GM12878 (cell line): ENCODE measurements around the gene SPN. TPM values are rescaled to one million over a fixed set of nuclear protein-coding genes. Genes with fewer than 3 reads are reported as not detected.

Experiments used
- BCL11A ChIP-seq: IDR thresholded peaks from 2 replicates; pipeline ENCODE4 v1.6.1; 2011; ENCODE audit warnings: low read depth, low read length
- CHD1 ChIP-seq: IDR thresholded peaks from 2 replicates; pipeline ENCODE4 v1.6.1; 2012; ENCODE audit warnings: low read depth, low read length, improper control_type of control experiment
- EGR1 ChIP-seq, 2 experiments: IDR thresholded peaks; 1 replicate in 1 of 2; 2 replicates in 1 of 2; pipeline ENCODE4 v1.6.1; 2011 to 2012; ENCODE audit warnings: low read depth in 2 of 2, low read length in 2 of 2, borderline replicate concordance in 1 of 2, mild to moderate bottlenecking in 1 of 2, moderate library complexity in 1 of 2
- IKZF1 ChIP-seq: fragments of 450-650 bp; conservative IDR thresholded peaks from 2 replicates; pipeline ENCODE4 v1.6.1; 2017; ENCODE audit warnings: antibody characterized with exemption, mild to moderate bottlenecking
- KDM1A ChIP-seq: fragments of 200-600 bp; sonication (generic); IDR thresholded peaks from 2 replicates; pipeline ENCODE4 v1.6.1; 2016; ENCODE audit warnings: borderline replicate concordance
- NR2C1 ChIP-seq: fragments of 450-650 bp; IDR thresholded peaks from 2 replicates; pipeline ENCODE4 v1.6.1; 2017; ENCODE audit warnings: antibody characterized with exemption, mild to moderate bottlenecking, moderate library complexity
- PKNOX1 ChIP-seq: fragments of 450-650 bp; IDR thresholded peaks from 2 replicates; pipeline ENCODE4 v1.6.1; 2016; ENCODE audit warnings: mild to moderate bottlenecking
- RELB ChIP-seq: fragments of 450-650 bp; IDR thresholded peaks from 2 replicates; pipeline ENCODE4 v1.6.1; 2017; ENCODE audit warnings: low read depth, mild to moderate bottlenecking, moderate library complexity
- SIN3A ChIP-seq: IDR thresholded peaks from 2 replicates; pipeline ENCODE4 v1.6.1; 2012; ENCODE audit warnings: low read depth, low read length, improper control_type of control experiment
- TCF3 ChIP-seq: IDR thresholded peaks from 2 replicates; pipeline ENCODE4 v1.6.1; 2012; ENCODE audit warnings: low read depth, mild to moderate bottlenecking, low read length, borderline replicate concordance; ENCODE audit not compliant: insufficient read depth
- polyA plus RNA-seq, 11 experiments: library from polyadenylated mRNA; depleted of rRNA in 4 of 11; unstranded in 6 of 11; stranded (reverse) in 5 of 11; fragments of >200 nt; fragmentation: Nextera tagmentation in 4 of 11; fragmentation: Illumina TruSeq in 1 of 11; extraction: Ambion mirVana in 4 of 11; extraction: Trizol in 1 of 11; gene quantifications; 1 replicate in 1 of 11; 2 replicates in 10 of 11; pipeline versions ENCODE4 v1.2.1 to v1.2.3, GENCODE V29; 2011 to 2016; ENCODE audit warnings: inconsistent platforms in 2 of 11, missing spikeins in 2 of 11, low read depth in 1 of 11
- total RNA-seq, 4 experiments: library from RNA; depleted of rRNA in 3 of 4; stranded (reverse); fragments of >200 nt in 3 of 4; fragmentation: Illumina TruSeq in 1 of 4; extraction: Trizol in 1 of 4; gene quantifications; 2 replicates each; pipeline versions ENCODE4 v1.2.1 to v1.2.3, GENCODE V29; 2013 to 2021
- TF ChIP-seq, protein P1 (sequence below): fragments of 450-650 bp; IDR thresholded peaks from 2 replicates; pipeline ENCODE4 v1.6.1; 2017; ENCODE audit warnings: mild to moderate bottlenecking, low read depth, inconsistent platforms; ENCODE audit not compliant: poor library complexity, severe bottlenecking
- TF ChIP-seq, protein P2 (sequence below): fragments of 450-650 bp; IDR thresholded peaks from 2 replicates; pipeline ENCODE4 v1.6.1; 2016; ENCODE audit warnings: mild to moderate bottlenecking
- TF ChIP-seq, protein P3 (sequence below): fragments of 450-650 bp; IDR thresholded peaks from 2 replicates; pipeline ENCODE4 v1.6.1; 2016; ENCODE audit warnings: mild to moderate bottlenecking, moderate library complexity, borderline replicate concordance
- TF ChIP-seq, protein P4 (sequence below): fragments of 450-650 bp; IDR thresholded peaks from 2 replicates; pipeline ENCODE4 v1.6.1; 2018; ENCODE audit warnings: mild to moderate bottlenecking, low read depth, moderate library complexity; ENCODE audit not compliant: partially characterized antibody

SPN gene
- total and polyA plus RNA-seq, 10 of the 15 experiments (the other 5 are each of a cell fraction or from before 2014, with no cell fraction given): 16.2 to 173 (median 92.7) TPM

DNA sequence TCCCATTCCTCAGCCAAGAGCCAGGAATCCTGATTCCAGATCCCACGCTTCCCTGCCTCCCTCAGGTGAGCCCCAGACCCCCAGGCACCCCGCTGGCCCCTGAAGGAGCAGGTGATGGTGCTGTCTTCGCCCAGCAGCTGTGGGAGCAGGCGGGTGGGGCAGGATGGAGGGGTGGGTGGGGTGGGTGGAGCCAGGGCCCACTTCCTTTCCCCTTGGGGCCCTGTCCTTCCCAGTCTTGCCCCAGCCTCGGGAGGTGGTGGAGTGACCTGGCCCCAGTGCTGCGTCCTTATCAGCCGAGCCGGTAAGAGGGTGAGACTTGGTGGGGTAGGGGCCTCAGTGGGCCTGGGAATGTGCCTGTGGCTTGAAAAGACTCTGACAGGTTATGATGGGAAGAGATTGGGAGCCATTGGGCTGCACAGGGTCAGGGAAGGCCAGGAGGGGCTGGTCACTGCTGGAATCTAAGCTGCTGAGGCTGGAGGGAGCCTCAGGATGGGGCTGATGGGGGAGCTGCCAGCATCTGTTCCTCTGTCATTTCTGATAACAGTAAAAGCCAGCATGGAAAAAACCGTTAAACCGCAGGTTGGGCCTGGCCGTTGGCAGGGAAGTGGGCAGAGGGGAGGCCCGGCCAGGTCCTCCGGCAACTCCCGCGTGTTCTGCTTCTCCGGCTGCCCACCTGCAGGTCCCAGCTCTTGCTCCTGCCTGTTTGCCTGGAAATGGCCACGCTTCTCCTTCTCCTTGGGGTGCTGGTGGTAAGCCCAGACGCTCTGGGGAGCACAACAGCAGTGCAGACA, at the start of gene SPN (continued):
- TF ChIP-seq PKNOX1: no peak
- TF ChIP-seq, protein P1, sequence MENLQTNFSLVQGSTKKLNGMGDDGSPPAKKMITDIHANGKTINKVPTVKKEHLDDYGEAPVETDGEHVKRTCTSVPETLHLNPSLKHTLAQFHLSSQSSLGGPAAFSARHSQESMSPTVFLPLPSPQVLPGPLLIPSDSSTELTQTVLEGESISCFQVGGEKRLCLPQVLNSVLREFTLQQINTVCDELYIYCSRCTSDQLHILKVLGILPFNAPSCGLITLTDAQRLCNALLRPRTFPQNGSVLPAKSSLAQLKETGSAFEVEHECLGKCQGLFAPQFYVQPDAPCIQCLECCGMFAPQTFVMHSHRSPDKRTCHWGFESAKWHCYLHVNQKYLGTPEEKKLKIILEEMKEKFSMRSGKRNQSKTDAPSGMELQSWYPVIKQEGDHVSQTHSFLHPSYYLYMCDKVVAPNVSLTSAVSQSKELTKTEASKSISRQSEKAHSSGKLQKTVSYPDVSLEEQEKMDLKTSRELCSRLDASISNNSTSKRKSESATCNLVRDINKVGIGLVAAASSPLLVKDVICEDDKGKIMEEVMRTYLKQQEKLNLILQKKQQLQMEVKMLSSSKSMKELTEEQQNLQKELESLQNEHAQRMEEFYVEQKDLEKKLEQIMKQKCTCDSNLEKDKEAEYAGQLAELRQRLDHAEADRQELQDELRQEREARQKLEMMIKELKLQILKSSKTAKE: no peak
- no peak for TF ChIP-seq CHD1
- no peak for TF ChIP-seq KDM1A
- 0 out of 2 replicates have a peak, but pooled peaks have one; percentile 11 for TF ChIP-seq TCF3
- TF ChIP-seq IKZF1: peak; percentile 88
- no peak for TF ChIP-seq BCL11A
- TF ChIP-seq, protein P2, sequence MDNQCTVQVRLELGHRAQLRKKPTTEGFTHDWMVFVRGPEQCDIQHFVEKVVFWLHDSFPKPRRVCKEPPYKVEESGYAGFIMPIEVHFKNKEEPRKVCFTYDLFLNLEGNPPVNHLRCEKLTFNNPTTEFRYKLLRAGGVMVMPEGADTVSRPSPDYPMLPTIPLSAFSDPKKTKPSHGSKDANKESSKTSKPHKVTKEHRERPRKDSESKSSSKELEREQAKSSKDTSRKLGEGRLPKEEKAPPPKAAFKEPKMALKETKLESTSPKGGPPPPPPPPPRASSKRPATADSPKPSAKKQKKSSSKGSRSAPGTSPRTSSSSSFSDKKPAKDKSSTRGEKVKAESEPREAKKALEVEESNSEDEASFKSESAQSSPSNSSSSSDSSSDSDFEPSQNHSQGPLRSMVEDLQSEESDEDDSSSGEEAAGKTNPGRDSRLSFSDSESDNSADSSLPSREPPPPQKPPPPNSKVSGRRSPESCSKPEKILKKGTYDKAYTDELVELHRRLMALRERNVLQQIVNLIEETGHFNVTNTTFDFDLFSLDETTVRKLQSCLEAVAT: peak; percentile 72; the same call in 1 of the 2 replicates
- TF ChIP-seq NR2C1: no peak
- TF ChIP-seq SIN3A: no peak
- TF ChIP-seq EGR1 (IDR thresholded peaks at IDR 0.05; ENCODE audit: borderline replicate concordance in 1 of 2, low read depth in 2 of 2, low read length in 2 of 2): peak in 1 of 2 experiments; percentile 51; a peak in 1 of 3 replicates
- TF ChIP-seq, protein P3, sequence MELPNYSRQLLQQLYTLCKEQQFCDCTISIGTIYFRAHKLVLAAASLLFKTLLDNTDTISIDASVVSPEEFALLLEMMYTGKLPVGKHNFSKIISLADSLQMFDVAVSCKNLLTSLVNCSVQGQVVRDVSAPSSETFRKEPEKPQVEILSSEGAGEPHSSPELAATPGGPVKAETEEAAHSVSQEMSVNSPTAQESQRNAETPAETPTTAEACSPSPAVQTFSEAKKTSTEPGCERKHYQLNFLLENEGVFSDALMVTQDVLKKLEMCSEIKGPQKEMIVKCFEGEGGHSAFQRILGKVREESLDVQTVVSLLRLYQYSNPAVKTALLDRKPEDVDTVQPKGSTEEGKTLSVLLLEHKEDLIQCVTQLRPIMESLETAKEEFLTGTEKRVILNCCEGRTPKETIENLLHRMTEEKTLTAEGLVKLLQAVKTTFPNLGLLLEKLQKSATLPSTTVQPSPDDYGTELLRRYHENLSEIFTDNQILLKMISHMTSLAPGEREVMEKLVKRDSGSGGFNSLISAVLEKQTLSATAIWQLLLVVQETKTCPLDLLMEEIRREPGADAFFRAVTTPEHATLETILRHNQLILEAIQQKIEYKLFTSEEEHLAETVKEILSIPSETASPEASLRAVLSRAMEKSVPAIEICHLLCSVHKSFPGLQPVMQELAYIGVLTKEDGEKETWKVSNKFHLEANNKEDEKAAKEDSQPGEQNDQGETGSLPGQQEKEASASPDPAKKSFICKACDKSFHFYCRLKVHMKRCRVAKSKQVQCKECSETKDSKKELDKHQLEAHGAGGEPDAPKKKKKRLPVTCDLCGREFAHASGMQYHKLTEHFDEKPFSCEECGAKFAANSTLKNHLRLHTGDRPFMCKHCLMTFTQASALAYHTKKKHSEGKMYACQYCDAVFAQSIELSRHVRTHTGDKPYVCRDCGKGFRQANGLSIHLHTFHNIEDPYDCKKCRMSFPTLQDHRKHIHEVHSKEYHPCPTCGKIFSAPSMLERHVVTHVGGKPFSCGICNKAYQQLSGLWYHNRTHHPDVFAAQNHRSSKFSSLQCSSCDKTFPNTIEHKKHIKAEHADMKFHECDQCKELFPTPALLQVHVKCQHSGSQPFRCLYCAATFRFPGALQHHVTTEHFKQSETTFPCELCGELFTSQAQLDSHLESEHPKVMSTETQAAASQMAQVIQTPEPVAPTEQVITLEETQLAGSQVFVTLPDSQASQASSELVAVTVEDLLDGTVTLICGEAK: no peak
- TF ChIP-seq RELB: 0 out of 2 replicates have a peak, but pooled peaks have one; percentile 10
- TF ChIP-seq, protein P4, sequence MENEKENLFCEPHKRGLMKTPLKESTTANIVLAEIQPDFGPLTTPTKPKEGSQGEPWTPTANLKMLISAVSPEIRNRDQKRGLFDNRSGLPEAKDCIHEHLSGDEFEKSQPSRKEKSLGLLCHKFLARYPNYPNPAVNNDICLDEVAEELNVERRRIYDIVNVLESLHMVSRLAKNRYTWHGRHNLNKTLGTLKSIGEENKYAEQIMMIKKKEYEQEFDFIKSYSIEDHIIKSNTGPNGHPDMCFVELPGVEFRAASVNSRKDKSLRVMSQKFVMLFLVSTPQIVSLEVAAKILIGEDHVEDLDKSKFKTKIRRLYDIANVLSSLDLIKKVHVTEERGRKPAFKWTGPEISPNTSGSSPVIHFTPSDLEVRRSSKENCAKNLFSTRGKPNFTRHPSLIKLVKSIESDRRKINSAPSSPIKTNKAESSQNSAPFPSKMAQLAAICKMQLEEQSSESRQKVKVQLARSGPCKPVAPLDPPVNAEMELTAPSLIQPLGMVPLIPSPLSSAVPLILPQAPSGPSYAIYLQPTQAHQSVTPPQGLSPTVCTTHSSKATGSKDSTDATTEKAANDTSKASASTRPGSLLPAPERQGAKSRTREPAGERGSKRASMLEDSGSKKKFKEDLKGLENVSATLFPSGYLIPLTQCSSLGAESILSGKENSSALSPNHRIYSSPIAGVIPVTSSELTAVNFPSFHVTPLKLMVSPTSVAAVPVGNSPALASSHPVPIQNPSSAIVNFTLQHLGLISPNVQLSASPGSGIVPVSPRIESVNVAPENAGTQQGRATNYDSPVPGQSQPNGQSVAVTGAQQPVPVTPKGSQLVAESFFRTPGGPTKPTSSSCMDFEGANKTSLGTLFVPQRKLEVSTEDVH: no peak
